GM08714 (cell line): ENCODE measurements around the gene NFAT5.

ENCODE experiments used
- H3K4me3 ChIP-seq: fragments of 200-500 bp; sonication (Bioruptor generic); 2 replicates; pipeline ENCODE4 v1.5.1; 2014; ENCODE audit warnings: mild to moderate bottlenecking, low read length, inconsistent platforms
- ZNF274 ChIP-seq: IDR thresholded peaks from 2 replicates; pipeline ENCODE4 v1.6.1; 2012; ENCODE audit warnings: mild to moderate bottlenecking, low read depth, low read length

Gene NFAT5

DNA sequence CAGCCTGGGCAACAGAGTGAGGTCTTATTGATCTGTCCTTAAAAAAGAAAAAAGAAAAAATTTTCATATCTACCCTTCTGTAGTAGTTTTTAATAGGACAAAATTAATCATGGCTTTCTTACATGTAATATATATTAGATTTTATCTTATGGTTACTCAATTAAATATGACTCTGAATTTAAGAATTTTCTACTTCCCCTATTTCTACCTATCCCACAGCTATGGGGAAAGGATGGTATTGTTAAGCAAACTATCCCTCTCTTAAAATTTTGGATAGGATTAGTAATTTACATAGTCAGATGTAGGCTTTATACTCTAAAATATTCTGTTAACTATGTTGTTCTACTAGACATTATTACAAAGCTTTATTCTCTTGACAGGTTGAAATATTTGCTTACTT lies 98.1 kb downstream of the NFAT5 start:
- no peak for TF ChIP-seq ZNF274
- no peak overlapping the region for H3K4me3 ChIP-seq

DNA sequence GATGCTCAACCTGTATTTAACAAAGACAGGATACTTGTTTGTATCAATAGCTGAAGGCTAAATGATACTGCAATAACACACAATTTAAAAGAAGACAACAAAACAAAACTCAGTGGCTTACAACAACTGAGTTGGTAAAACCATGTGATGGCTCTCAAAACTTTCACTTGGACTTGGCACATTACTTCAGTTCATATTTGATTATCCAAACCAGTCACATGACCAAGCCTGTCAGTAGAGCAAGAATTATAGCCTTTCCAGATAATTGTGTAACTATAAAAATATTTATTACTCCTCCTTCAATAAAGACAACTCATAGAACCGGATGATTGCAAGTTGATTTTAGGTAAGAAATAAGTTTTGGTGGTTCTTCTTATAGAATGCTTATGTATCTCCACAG lies 103.8 kb downstream of the NFAT5 start:
- TF ChIP-seq ZNF274: no peak
- H3K4me3 ChIP-seq: no peak overlapping the region

DNA sequence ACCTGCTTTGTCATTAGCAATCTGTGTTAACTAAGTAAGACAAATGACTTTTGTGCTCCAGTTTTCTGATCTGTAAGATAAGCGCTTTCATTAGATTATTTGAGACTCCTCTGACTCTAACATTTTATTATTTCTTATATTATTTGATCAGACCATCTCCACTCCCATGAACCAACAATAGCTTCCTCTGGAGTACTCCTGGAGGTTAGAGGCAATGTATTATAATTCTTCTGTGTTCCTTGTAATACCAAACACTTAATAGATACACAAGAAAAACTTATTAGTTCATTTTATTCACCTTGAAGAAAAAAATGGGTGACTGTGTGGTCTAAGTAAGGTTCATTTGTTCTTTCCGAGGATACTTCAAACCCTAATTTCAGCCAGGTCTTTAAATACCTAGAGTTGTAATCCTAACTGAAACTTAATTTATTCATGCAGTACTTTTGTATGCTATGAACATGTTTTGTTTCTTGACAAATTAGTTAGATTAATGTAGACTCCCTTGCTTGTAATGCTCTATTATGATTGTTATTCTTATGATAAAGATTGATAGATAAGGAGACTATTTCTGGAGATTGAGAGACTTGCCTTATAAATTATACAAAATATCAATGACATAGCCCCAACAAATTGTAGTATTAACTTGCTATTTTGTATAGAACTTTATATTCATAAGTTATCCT lies 106.7 kb downstream of the NFAT5 start:
- no peak for TF ChIP-seq ZNF274
- H3K4me3 ChIP-seq: no peak overlapping the region

DNA sequence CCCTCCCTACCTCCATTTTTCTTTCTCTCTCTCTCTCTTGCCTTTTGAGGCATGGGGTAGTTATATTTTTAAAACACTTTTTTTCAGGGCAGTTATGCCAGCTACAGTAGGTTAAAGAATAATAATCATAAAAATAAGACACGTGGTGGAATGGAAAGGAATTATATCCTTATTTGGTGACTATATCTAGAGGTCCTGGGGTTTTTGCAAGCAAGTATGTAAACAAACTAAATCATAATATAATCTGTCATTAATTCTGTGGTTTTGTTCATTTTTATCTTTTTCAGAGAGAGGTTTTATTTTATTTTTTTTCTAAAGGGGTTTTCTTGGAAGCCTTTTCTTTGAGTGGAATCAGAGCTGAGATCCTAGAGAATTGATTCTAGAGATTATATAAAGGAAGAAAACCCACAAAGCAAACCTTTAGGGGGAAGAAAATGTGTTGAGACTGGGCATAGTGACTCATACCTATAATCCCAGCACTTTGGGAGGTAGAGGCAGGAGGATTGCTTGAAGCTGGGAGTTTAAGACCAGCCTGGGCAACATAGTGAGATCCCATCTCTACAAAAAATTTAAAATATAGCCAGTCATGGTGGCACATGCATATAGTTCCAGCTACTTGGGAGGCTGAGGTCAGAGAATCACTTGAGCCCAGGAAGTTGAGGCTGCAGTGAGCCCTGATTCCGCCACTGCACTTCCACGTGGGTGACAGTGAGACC lies 107.4 kb downstream of the NFAT5 start:
- H3K4me3 ChIP-seq: no peak overlapping the region
- no peak for TF ChIP-seq ZNF274

DNA sequence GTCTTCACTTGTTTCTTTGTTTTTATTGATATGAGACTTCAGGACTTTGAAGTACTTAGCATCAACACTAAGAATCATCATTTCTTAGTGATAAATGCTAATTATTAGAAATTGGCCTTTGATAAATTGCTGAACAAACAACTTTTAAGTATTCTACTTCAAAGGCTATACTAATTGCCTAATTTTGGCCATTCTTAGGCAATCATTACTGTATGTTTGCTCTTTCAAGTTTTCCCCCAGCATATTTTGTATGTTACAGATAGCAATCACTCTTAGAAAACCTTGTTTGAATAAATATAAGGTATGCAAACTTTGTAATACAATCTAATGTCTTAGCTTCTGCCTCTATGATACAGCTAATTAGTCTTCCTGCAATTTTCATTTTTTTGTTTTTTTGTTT lies 114.6 kb downstream of the NFAT5 start:
- no peak for TF ChIP-seq ZNF274
- no peak overlapping the region for H3K4me3 ChIP-seq

DNA sequence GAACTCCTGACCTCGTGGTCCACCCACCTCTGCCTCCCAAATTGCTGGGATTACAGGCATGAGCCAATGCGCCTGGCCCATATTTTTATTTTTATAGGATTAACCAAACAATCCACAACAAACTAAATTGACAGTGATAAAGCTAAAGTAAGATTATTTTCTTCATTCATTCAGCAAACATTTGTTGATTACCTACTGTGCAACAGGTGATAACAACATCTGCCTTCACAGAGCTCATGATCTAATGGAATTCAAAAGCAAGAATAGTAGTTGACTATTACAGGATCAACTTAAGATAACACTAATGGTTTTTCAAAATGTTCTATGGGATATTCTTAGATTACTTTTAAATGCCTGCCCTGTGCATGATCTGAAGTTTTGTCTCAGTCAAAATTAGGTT lies 122.8 kb downstream of the NFAT5 start:
- H3K4me3 ChIP-seq: no peak overlapping the region
- TF ChIP-seq ZNF274: no peak

DNA sequence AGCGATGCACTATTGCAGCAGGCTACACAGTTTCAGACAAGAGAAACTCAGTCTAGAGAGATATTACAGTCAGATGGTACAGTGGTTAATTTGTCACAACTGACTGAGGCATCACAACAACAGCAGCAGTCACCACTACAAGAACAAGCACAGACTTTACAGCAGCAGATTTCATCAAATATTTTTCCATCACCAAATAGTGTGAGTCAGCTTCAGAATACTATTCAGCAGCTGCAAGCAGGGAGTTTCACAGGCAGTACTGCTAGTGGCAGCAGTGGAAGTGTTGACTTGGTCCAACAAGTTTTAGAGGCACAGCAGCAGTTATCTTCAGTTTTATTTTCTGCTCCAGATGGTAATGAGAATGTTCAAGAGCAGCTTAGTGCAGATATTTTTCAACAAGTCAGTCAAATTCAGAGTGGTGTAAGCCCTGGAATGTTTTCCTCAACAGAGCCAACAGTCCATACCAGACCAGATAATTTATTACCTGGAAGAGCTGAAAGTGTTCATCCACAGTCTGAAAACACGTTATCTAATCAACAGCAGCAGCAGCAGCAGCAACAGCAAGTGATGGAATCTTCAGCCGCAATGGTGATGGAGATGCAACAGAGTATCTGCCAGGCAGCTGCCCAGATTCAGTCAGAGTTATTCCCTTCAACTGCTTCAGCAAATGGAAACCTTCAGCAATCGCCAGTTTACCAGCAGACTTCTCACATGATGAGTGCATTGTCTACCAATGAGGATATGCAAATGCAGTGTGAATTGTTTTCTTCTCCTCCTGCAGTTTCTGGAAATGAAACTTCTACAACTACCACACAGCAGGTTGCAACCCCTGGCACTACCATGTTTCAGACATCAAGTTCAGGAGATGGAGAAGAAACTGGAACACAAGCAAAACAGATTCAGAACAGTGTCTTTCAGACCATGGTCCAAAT lies 126.5 kb downstream of the NFAT5 start:
- TF ChIP-seq ZNF274: no peak
- H3K4me3 ChIP-seq: no peak overlapping the region

DNA sequence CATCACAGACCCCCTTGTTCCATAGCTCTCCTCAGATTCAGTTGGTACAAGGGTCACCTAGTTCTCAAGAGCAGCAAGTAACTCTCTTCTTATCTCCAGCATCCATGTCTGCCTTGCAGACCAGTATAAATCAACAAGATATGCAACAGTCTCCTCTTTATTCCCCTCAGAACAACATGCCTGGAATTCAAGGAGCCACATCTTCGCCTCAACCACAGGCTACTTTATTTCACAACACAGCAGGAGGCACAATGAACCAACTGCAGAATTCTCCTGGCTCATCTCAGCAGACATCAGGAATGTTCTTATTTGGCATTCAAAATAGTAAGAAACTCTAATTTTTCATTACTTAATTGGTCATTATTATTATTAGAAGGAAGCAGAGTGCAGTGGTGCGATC lies 128.2 kb downstream of the NFAT5 start:
- no peak for TF ChIP-seq ZNF274
- H3K4me3 ChIP-seq: no peak overlapping the region

DNA sequence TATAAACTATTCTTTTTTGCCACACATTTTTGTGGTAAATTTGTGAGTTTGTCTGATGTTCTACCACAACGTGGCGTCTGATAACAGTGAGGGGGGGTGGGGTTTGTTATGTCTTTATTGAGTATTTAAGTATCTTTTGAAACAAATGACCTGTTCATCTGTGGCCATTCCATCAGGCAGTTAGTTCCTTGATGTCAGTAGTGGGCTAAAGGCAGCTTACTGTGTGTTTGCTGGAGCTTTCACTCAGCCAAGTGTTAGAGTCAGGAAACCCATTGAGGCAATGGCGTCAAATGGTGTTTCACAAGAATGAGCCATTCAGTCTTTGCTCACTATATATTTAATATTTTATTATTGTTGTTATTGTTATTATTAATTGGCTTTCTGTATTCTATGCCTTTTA lies 132.6 kb downstream of the NFAT5 start:
- no peak for TF ChIP-seq ZNF274
- H3K4me3 ChIP-seq: no peak overlapping the region

DNA sequence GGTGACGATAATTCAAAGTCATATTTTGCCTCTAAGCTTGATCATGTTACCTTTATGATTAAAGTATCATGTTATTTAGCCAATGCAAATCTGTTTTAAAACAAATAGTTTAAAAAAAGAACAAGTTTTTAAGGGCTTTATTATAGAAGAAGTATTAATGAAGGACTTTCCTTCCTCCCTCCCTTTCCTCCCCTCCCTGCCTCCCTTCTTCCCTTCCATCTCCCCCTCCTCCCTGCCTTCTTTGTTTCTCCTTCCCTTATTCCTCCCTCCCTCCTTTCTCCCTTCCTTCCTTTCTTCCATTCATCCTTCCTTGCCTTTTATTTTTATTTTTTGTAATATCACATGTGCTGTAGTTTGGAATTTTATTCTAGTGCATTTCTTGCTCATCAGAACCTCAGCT lies 134.1 kb downstream of the NFAT5 start:
- H3K4me3 ChIP-seq: no peak overlapping the region
- TF ChIP-seq ZNF274: no peak

DNA sequence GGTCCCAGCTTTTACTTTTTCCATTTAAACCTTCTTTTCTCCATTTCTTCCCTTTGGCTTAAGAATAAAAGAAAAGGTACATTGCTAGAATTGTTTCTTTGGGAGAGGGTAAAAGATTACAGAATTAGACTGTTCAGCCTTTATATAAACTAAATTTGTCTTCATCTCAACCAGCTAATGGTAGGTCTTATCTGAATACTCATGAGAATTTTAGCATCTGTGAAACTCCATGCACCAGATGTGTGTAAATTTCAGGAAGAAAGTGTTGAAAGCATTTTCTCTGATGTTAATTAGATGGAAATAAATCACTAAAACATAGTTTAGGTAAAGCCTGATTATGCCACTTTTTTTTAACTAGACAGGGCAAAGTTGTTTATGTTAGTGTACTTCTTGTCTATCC lies 135.7 kb downstream of the NFAT5 start:
- no peak overlapping the region for H3K4me3 ChIP-seq
- TF ChIP-seq ZNF274: no peak

DNA sequence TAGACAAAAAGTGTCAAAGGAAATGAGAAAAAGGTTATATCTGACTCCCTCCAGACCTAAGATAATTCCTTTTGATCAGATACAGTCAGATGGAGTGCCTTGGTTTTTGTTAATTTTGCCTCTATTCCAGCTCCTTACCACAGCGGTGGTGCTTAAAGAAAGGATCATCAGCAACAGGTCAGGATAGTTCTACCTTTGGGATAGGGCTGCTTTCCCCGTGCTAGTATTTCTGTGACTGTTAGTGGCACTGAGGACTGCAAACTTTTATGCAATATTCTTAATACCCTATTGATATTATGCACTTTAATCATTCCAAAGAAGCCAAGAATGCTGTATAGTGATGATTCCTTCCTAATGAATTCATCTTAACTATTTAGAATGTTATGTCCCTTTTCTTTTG lies 136.1 kb downstream of the NFAT5 start:
- no peak overlapping the region for H3K4me3 ChIP-seq
- TF ChIP-seq ZNF274: no peak

DNA sequence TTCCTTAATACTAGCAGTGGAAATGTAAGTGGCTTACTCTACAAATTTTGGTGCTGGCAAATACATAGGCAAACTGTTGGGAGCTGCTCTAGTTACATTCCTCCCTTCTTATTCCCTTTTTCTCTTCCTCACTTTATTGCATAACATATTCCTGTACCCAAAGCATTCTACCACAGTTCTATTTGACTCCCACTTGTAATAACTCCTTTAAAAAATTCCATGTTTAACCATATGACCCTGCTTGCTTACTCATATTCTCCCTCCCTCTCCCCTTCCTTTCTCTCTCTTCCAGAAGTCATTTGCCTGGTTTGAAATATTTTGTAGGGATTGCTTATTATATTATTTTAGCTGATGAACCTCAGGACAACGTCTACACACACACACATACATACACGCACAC lies 137.9 kb downstream of the NFAT5 start:
- H3K4me3 ChIP-seq: no peak overlapping the region
- no peak for TF ChIP-seq ZNF274

DNA sequence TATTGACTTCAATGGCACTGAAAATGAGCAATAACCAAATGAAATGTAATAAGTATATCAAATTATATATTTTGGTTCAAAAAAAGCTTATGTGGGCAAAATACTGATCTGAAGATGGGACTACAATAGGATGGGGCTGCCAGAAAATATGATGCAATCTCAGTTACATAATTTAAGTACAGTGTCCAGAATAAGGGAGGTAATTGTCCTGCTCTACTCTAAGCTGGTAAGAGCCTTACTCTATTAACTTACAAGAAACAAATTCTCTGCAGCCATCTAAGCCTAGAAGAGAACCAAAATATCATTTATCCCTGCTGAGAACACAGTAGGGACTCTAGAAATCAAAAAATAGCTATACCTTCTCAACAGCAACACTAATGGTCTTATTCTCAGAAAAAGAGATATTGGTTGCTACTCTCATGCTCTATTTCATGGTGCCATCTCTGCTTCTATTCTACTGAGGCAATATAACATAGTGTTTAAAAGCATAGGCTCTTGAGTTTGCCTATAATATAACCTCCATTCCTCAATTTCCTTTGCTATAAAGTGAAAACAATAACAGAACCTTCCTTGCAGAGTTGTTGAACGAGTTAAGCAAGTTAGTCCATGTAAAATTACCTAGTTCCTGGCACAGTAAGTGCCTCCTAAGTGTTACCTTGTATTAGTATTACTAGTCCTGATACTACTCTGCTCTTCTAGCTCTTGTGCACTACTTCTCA lies 140.6 kb downstream of the NFAT5 start:
- TF ChIP-seq ZNF274: no peak
- H3K4me3 ChIP-seq: no peak overlapping the region
